Epithelial cell of proximal tubule (primary cell): ENCODE results near the gene AKT1S1. TPM values are rescaled to one million over a fixed set of nuclear protein-coding genes. Genes with fewer than 3 reads are reported as not detected.

ENCODE experiments used
- DNase-seq: peaks from one replicate; pipeline ENCODE4 v3.0.0-alpha.2; 2011; ENCODE audit warnings: low read depth
- H3K4me3 ChIP-seq: 2 replicates; pipeline ENCODE4 v1.5.1; 2011; ENCODE audit warnings: low read depth, mild to moderate bottlenecking, low read length
- CTCF ChIP-seq: conservative IDR thresholded peaks from 2 replicates; pipeline ENCODE4 v1.5.1; 2012; ENCODE audit warnings: low read depth, mild to moderate bottlenecking, low read length
- total RNA-seq: library from RNA; depleted of rRNA; stranded (reverse); fragments of >200 nt; gene quantifications from 2 replicates; pipeline ENCODE4 v1.2.3, GENCODE V29; 2015

AKT1S1 gene
- total RNA-seq, 1 donor from 2014 or later = 25.8 TPM

GRCh38 chr19:49887037-49887664 is 10.0 kb upstream of the AKT1S1 start:
- no peak overlapping the region for H3K4me3 ChIP-seq
- TF ChIP-seq CTCF = no peak
- no peak for DNase-seq

- TF ChIP-seq CTCF = no peak
- no peak for DNase-seq
Measured at GRCh38 chr19:49884760-49885159, 7.6 kb upstream of the AKT1S1 start.

GRCh38 chr19:49884109-49884508 is 7.0 kb upstream of the AKT1S1 start:
- DNase-seq = no peak
- no peak overlapping the region for H3K4me3 ChIP-seq
- no peak for TF ChIP-seq CTCF

More at GRCh38 chr19:49884760-49885159, 7.6 kb upstream of the AKT1S1 start:
- no peak overlapping the region for H3K4me3 ChIP-seq

- H3K4me3 ChIP-seq = no peak overlapping the region
- TF ChIP-seq CTCF = no peak
- no peak for DNase-seq
Measured at GRCh38 chr19:49883094-49883493, 5.9 kb upstream of the AKT1S1 start.

GRCh38 chr19:49882643-49883042 is 5.5 kb upstream of the AKT1S1 start:
- TF ChIP-seq CTCF = no peak
- H3K4me3 ChIP-seq = no peak overlapping the region
- DNase-seq = no peak

- DNase-seq = no peak
- no peak overlapping the region for H3K4me3 ChIP-seq
- TF ChIP-seq CTCF = no peak
Measured at GRCh38 chr19:49881672-49882394, 4.7 kb upstream of the AKT1S1 start.

- no peak for DNase-seq
- no peak overlapping the region for H3K4me3 ChIP-seq
- no peak for TF ChIP-seq CTCF
Measured at GRCh38 chr19:49881186-49881585, 4.0 kb upstream of the AKT1S1 start.
